CMK (cell line): ENCODE measurements around the gene PRRT2.

Experiments used
- DNase-seq: peaks from one replicate; pipeline ENCODE4 v3.0.0-alpha.2; 2010; ENCODE audit warnings: low read depth

The PRRT2 gene

DNA sequence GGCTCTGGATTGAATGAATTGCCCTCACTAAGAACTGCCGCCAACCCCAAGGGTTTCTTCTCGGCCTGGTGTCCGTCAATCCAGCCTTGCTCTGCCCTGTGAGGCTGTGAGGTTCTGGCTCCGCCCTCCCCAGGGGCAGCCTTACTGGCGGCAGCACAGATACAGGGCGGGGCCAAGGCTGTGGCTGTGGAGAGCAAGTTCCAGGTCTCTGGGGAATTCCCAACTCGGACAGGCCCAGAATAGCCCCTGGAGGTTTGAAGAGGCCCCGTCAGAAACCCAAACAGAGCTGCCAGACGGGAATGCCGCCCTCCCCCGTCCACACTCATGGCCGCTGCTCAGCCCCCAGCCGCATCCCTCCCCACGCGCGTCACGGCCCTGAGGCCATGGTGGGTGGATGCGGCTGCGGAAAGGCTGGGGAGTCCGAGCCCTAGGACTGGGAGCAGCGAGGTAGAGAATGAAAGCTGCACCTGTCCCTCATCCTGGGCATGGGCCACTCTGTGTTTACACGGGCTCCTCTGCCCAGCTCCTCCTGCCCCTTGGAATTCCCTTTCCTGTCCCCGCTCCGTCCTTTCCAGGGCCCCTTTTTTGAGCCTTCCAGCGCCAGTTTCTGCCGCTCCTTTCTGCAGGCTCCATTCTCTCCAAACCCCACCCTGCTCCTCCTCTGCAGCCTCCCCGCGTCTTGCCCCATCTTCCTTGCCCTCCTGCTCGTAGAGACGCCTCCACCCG, 660 bp upstream of the PRRT2 start:
- peak; percentile 82 for DNase-seq

DNA sequence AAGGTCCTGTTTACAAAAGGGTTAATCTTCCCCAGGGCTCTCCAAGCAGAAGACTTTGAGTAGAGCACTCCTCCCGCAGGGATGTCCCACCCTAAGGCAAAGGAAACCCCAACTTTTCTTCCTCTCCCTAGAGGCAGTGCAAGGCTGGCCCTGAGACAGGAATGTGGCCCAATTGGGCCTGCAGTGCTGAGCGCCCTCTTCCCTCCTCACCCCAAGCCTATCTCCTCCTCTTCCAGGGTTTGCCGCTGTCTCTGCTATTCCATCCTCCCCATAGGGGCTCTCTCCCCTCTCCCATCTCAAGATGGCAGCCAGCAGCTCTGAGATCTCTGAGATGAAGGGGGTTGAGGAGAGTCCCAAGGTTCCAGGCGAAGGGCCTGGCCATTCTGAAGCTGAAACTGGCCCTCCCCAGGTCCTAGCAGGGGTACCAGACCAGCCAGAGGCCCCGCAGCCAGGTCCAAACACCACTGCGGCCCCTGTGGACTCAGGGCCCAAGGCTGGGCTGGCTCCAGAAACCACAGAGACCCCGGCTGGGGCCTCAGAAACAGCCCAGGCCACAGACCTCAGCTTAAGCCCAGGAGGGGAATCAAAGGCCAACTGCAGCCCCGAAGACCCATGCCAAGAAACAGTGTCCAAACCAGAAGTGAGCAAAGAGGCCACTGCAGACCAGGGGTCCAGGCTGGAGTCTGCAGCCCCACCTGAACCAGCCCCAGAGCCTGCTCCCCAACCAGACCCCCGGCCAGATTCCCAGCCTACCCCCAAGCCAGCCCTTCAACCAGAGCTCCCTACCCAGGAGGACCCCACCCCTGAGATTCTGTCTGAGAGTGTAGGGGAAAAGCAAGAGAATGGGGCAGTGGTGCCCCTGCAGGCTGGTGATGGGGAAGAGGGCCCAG, 1.0 kb downstream of the PRRT2 start:
- DNase-seq: no peak

DNA sequence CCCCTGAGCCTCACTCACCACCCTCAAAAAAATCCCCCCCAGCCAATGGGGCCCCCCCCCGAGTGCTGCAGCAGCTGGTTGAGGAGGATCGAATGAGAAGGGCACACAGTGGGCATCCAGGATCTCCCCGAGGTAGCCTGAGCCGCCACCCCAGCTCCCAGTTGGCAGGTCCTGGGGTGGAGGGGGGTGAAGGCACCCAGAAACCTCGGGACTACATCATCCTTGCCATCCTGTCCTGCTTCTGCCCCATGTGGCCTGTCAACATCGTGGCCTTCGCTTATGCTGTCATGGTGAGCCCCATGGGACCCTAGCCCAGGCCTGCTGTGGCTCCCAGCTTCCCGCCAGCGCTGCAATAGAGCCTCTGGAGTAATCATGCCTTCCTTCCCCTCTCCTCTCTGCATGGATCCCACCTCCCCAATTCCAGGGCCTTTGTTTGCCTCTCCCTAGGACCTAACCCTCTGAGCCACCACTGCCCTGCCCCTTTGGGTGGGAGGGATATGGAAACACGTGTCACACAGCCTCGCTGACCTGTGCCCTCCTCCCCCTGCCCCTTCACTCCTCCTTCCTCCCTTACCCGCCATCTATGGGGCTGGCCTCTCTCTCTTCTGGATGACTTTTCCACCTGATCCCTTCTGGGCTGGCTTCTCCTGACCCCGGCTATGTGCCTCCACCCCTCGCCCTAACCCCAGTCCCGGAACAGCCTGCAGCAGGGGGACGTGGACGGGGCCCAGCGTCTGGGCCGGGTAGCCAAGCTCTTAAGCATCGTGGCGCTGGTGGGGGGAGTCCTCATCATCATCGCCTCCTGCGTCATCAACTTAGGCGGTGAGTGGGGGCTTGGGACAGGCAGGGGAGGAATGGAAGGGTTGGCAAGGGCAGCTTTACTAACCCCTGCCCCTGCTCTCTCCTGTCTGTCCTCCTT, 1.9 kb downstream of the PRRT2 start:
- no peak for DNase-seq

DNA sequence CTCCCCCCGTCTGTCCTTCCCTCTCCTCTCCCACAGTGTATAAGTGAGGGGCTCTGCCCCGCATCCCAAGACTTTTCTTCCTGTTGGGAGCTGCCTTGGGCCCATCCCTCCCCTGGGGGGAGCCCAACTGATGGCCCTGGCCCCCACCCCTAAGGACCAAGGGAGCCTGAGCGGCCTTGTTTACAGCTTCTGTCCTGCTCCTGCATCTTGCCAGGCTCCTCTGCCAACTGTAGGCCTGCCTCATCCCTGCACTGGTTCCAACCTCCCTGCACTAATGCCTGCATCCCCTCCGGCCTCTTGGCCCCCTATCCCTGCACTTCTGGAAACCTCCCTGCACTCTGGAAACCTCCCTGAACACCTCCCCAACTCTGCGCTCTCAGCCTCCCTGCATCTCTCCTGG, 2.6 kb downstream of the PRRT2 start:
- no peak for DNase-seq

DNA sequence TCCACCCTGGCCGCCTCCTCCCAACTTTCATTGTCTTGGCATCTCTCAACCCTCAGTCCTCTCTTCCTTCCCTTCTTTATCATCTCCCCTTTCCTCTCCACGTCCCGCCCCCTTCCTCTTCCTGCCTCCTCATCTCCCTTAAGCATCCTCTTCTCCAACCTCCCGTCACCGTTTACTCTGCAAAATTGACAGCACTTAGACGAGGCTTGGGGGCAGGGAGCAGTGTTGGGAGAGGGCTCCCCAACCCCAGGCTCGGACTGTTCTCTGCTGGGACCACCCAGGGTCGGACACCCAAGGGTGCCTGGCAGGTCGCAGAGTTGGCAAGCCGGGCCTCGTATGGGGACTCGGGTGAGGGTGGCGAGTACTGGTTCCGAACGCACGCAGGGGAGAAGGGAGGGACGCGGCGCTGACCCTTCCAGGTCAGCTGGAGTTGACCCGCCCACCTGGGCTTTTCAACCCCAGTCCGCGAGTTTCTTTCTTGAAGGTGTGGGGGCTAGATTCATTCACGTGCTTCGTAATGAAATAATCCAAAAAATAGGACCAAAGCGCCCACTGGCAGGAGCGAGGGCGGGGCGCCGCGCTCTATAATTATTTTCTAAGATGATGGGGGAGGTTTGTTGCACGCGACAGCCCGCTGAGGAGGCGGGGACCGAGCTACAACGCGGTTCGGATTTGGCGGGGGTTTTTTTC, 3.2 kb downstream of the PRRT2 start:
- DNase-seq: no peak

DNA sequence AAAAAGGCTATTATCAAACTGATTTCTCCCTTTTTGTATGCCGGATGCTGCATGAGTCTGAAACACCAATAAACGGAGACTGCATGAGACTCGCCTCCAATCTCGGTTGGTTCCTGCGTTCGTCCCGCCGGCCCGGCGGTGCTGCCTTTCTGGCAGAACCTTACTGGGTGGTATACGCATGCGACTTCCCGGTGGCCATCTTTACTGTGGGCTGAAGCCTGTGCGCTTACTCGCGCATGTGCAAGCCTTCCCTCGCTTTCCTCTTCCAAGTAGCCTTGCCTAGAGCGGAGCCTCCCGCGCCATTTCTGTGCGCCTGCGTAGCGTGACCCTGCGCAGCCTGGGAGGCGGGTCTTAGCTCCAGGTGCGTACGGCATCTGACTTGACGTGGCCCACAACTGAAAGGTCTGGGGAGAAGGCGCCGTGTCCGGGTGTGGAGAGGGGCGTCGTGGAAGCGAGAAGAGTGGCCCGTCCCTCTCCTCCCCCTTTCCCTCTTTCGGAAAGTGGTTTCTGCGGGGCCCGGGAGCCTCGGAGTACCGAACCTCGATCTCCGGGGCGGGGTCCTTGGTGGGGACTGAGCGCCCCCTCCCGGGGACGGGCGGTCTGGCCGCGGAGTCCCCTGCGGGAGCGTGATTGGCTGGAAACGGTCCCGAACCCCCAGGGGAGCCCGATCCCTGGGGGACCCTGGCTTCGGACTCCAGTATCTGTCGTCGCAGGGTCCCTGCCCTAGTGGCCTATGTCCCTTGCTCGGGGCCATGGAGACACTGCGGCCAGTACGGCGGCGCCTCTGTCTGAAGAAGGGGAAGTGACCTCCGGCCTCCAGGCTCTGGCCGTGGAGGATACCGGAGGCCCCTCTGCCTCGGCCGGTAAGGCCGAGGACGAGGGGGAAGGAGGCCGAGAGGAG, 4.0 kb downstream of the PRRT2 start, which contains the start of gene PAGR1:
Gene PAGR1, plus strand, starts transcription at position 360 of the 901 bp plus-strand sequence. Its CDS starts 374 bp downstream, at position 734.
- peak; percentile 97 for DNase-seq

DNA sequence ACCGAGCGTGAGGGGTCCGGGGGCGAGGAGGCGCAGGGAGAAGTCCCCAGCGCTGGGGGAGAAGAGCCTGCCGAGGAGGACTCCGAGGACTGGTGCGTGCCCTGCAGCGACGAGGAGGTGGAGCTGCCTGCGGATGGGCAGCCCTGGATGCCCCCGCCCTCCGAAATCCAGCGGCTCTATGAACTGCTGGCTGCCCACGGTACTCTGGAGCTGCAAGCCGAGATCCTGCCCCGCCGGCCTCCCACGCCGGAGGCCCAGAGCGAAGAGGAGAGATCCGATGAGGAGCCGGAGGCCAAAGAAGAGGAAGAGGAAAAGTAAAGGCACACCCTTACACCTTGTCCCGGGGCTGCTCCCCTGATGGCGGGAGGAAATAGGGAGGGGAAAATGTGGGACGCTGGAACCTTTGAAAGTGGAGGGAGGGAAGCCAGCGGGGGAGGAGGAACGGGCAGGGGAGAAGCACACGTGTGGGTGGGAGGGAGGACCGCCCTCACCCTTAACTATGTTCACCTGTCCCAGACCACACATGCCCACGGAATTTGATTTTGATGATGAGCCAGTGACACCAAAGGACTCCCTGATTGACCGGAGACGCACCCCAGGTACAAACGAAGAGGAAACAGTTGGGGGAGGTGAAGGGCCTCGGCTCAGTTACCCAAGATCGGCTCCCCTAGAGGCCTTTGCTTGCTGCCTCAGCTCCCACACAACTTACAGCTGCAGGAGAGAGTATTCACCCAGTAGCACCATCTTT, 4.9 kb downstream of the PRRT2 start:
- DNase-seq: no peak

DNA sequence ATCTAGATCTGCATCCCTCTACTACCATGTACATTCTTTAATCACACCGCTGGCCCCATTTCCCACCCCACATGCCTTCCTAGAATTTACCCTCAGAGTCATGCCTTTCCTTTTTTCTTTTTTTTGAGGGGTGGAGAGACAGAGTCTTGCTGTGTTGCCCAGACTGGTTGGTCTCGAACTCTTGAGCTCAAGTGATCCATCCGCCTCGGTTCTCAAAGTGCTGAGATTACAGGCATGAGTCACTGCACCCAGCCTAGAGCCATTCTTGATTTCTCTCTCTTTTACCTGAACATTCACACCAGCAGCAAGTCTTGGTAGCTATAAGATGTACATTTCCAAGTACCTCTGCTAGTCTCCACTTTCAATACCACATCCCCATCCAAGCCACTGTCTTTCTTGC, 6.1 kb downstream of the PRRT2 start:
- no peak for DNase-seq

DNA sequence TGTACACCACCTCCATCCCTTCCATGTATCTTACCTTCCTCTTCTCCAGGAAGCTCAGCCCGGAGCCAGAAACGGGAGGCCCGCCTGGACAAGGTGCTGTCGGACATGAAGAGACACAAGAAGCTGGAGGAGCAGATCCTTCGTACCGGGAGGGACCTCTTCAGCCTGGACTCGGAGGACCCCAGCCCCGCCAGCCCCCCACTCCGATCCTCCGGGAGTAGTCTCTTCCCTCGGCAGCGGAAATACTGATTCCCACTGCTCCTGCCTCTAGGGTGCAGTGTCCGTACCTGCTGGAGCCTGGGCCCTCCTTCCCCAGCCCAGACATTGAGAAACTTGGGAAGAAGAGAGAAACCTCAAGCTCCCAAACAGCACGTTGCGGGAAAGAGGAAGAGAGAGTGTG, 7.5 kb downstream of the PRRT2 start:
- DNase-seq: no peak

DNA sequence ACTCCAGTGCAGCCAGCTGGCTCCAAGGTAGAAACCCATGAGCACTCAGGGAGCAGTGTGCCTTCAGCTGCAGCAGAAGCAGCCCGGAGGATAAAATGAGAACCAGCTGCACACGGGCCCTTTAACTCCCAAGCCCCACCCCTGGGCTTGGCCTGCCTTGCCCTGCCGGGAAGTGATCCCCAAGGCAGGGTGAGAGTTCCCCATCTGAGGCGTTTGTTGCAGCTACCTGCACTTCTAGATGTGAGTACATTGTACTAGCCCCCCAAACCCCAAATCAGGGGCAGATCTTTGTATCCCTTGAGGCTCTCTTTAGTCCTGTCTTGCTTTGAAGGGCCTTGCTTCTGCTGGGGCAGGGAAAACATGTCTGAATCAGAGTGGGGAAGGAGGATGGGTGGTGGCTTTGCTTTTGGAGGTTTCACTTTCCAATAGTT, 8.3 kb downstream of the PRRT2 start, which contains the start of gene MVP:
Gene MVP, plus strand, starts transcription at position 192 of the 431 bp plus-strand sequence. CDS start 10,088 bp downstream, outside the sequence.
- DNase-seq: no peak

DNA sequence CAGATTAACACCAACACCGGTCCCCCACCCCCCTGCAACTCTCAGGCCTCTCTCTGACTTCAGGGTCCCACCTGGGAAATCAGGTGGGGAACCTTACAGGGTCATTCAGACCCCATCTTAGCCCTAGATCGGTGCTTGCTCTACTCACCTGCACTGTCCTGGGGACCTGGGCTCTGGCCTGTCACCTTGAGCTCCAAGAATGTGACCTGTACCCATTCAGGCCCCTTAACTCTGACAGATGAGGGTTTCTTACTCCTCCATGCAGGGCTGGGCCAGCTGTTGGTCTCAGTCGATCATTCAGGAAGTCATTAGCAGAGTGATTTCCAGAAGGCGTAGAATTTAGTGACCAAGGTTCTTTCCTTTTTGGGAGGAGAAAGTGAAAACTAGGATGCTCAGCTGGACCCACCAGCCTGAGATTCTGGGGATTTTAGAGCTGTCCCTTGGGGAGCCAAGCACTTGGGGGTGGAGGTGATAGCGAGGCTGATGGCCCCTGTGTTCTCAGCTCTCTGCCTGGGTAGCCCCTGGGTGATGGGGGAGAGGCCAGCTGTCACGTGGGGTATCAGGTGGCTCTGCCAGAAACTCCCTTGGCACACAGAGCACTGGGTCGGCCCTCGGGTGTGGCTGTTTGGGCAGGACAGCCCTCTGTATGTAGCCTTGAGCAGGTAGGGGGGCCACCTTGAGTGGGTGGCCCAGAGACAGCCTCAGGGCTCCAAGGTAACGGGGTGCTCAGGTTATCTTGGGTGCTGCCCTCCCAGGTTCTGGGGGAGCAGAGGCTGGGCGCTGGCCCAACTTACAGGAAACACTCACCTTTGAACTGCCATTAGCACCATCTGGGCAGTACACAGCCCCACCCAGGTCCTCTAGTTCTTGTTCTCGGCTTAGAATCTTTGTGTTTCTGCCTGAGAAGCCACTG, 9.0 kb downstream of the PRRT2 start:
- no peak for DNase-seq

DNA sequence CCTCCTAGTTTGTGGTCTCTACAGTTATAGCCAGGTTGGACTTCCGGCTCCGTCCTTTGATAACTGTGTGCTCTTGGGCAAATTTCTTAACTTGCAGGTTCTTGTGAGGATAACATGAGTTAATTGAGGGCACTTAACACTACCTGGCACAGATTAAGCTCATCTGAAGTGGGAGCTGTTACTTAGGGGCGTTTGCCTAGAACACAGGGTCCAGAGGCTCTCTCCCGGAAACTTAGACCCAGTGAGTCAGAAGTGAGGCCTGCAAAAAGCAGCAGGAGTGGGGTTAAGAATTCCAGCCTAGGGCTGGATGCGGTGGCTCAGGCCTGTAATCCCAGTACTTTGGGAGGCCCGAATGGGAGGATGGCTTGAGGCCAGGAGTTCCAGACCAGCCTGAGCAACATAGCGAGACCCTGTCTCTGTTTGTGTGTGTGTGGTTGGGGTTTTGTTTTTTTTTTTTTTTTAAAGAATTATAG, 9.7 kb downstream of the PRRT2 start:
- no peak for DNase-seq

DNA sequence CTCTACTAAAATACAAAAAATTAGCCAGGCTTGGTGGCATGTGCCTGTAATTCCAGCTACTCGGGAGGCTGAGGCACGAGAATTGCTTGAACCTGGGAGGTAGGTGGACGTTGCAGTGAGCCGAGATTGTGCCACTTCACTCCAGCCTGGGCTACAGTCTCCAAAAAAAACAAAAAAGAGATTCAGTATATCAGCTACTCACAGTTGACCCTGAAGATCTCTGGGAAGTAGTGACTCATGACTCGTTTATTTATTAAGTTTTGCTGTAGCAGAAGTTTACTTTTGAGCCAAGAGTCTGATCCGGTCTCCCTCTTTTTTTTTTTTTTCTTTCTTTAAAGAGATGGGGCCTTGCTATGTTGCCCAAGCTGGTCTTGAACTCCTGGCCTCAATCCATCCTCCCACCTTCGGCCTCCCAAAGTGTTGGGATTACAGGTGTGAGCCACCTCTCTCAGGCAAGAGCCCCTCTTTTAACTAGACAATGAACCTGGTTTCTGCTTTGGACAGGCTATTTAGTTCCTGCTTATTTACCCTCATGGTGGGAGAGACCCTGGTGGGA, 12.7 kb downstream of the PRRT2 start:
- DNase-seq: no peak

DNA sequence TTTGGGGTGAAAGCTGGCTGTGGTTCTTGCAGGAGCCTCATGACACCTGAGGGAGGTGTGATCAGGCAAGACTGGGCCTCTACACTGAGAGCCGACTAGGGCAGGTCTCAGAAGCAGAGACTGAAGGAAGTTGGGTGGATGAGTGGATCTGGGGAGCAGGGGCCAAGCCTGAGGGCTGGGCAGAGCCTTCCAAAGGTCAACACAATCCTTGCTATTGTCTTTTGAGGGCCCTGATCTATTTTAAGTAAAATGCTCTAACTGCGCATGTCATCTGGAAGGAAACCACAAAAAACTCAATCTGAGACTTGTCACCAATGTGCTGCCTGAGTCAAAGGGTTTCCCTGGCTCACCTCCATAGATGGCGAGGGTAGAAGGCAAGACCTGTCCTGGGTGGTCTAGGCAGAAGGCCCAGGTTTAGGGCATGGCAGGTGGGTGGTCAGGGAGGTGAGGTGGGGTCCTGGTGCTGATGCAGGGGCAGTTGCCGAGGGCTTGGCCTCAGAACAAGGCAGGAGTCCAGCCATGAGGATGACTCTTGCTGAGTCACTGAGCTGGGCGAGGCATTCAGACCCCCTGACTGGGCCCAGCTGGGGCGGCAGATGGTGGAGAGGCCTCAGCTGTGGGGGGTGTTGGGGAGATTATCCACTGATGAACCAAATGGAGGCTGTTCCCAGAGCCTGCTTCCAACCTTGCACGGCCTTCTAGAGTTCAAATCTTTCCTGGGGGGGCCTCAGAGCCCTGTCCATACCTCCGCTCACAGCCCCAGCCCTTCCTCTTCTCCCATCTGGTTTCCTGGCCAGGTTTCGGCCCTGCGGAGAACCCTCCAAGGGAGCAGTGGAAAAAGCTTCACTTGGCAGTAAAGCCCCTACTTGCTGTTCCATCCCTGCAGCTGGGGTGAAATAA, 13.4 kb downstream of the PRRT2 start:
- no peak for DNase-seq

DNA sequence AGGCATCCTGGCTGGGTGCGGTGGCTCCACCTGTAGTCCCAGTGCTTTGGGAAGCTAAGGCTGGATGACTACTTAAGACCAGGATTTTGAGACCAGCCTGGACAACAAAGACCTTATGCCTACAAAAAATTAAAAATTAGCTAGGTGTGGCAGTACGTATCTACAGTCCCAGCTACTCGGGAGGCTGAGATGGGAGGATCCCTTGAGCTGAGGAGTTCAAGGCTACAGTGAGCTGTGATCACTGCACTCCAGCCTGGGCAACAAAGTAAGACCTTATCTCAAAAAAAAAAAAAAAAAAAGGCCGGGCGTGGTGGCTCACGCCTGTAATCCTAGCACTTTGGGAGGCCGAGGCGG, 14.3 kb downstream of the PRRT2 start:
- DNase-seq: no peak

DNA sequence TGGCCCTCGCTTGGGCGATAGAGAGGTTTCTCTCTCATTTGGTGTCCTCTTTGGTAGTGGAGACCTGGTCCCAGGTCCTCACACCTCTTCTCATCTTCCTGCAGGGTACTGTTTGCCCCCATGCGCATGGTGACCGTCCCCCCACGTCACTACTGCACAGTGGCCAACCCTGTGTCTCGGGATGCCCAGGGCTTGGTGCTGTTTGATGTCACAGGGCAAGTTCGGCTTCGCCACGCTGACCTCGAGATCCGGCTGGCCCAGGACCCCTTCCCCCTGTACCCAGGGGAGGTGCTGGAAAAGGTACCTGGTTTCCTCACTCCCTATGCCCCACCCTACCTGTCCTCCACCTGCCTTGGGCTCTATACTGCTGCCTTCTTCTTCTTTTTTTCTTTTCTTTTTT, 18.8 kb downstream of the PRRT2 start:
- no peak for DNase-seq

DNA sequence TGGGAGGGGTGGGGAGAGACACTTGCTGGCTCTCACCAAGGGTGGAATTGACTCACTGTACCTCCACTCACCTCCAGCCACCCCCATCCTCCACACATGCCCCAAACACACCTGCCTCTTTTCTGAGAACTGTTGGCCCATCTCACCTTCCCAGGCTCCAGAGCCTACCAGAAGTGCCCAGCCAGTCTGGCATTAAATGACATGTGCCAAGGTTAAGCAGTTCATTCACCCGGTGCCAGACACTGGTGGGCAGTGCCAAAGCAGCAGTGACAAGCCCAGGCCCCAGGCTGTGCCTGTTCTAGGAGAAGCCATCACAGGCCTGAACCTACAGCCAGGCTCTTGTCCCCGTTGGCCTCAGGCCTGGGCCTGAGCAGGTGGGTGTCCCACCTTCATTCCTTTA, 19.5 kb downstream of the PRRT2 start:
- no peak for DNase-seq
